ENCODE results near the gene C16orf46. TPM values are rescaled to one million over a fixed set of nuclear protein-coding genes. Genes with fewer than 3 reads are reported as not detected.
"Not testable (repeated sequence)": the region's sequence is repeated elsewhere in the genome, so short reads cannot be mapped to it uniquely, and the experiment has no call there.

C16orf46 gene, protein sequence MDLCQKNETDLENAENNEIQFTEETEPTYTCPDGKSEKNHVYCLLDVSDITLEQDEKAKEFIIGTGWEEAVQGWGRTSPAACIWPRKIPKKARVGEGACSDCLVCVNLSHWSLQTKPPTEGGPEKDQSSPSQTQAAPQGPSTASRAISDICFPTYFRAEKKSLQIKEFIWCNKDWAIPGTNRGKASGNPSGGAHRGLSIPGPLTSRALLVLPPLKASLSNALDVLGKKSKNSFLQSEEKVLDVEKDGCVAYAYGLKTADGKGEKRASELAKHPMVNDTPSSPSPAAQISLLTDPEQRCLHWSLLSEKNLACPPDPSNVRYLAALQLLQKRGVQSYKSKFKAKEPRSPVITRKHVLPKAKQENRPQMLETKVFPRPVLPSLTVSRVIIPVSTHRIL
- 0.58 TPM in 1 of 2 replicates, not detected in the other for total RNA-seq

DNA sequence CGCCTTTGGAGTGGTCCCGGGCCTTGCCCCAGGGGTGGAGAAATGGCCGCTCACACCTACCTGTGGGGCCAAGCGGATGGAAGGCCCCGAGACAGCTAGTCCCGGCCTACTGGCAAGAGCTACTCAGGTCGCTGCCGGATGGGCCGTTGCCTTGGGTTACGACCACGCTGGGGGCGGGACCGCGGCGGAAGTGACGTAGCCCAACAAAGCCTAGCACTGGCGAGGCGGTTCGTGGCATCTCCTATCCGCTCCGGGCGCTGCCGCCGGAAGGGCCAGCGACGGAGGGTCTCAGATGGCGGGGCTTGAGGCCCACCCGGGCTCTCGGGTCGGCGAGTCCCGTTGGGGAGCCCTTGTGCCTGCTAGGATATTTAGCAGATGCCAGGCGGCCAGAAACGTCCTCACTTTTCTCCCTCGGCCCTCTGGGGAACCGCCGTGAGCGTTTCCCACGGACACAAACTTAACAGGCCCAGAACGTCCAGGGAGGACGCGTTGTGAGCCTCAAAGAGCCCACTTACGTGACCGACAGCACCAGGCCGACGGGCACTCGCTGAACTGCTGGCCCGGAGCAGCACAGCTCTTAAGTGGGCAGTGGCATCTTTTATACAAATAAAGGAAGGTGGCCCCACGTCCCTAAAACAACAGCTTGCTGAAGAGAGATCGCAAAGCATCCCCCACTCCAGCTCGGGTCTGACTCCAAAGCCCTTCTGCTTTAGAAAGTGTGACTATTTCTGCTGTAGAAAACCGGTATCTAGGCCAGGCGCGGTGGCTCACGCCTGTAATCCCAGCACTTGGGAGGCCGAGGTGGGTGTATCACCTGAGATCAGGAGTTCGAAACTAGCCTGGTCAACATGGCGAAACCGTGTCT lies at the start of gene C16orf46:
Gene C16orf46, minus strand, starts transcription at position 163 of the 865 bp plus-strand sequence. CDS start 13,283 bp downstream, outside the sequence.
- peak; percentile 47 for DNase-seq (ENCODE audit: extremely low read depth, low read depth, low spot score)

DNA sequence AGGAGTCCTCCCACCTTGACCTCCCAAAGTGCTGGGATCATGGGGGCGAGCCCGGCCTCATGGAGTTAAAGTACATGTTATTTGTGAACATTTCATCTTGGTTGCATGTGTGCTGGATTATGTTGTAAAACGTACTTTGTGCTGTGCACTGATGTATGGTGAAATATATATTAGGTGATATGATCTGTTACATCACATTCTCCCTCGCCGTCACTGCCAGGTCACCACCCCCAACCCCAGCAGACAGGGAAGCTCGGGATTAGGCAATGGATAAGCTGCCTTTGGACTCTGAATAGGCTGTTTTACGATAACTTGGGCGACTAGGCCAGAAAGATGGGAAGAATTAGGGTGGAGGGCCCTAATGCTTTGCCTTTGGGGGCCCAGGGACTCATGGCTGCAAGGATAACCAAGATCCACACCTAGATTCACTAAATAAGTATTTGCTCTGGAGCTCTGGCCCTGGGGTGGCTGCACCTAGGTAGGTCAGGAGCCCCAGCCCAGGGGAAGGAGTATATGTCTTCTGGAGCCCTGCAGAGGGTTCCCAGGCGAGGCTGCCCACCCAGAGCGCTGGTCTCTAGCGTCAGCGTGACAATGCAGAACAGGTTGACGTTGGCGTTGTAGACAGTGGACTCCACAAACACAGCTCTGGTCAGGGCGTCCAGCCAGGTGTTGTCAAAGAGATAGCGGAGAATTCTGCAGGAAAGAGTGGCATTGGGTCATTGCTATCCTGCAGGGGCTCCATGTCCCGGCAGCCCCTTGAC lies 46.2 kb upstream of the C16orf46 start:
- DNase-seq (ENCODE audit: extremely low read depth, low read depth, low spot score) = no peak

- DNase-seq (ENCODE audit: extremely low read depth, low read depth, low spot score) = no peak
These were observed 44.5 kb upstream of the C16orf46 start for GRCh38 chr16:81121474-81121990.

DNA sequence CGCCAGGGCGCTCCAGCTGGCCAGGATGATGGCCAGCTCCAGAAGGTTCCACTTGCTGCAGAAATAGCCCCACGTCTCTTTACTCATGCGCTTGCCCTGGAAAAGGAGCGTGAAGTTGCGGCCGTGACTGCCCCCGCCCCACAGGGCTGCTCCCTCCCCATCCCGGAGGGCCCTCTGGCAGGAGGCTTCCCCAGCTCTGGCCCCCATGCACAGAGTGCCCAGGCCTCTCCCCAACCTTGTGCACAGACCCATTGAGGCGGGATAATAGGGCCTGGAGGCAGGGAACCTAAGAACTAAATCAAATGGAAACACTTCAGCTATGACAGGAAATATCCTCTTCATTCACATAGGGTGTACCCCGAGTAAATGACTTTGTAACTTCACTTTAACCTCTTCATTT lies 40.4 kb upstream of the C16orf46 start:
- no peak for DNase-seq (ENCODE audit: extremely low read depth, low read depth, low spot score)

GRCh38 chr16:81116285-81116684 lies 39.2 kb upstream of the C16orf46 start:
- no peak for DNase-seq (ENCODE audit: extremely low read depth, low read depth, low spot score)

- no peak for DNase-seq (ENCODE audit: extremely low read depth, low read depth, low spot score)
These were observed 35.4 kb upstream of the C16orf46 start for GRCh38 chr16:81112453-81112852.

DNA sequence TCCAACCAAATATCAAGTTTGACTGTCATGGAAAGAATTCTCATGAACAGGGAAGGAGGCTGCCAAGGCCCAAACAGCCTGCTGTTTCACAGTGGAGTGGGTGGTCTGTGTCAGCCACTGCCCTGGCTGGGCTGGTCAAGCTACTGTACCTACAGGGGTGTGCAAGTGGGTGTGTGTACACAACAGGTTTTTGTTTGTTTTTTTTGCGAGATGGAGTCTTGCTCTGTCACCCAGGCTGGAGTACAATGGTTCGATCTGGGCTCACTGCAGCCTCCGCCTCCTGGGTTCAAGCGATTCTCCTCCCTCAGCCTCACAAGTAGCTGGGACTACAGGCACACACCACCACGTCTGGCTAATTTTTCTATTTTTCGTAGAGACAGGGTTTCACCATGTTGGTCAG lies 32.2 kb upstream of the C16orf46 start:
- DNase-seq (ENCODE audit: extremely low read depth, low read depth, low spot score) = not testable (repeated sequence)

GRCh38 chr16:81107511-81107910 lies 30.5 kb upstream of the C16orf46 start:
- DNase-seq (ENCODE audit: extremely low read depth, low read depth, low spot score) = no peak

GRCh38 chr16:81106826-81107503 lies 29.9 kb upstream of the C16orf46 start:
- DNase-seq (ENCODE audit: extremely low read depth, low read depth, low spot score) = no peak

DNA sequence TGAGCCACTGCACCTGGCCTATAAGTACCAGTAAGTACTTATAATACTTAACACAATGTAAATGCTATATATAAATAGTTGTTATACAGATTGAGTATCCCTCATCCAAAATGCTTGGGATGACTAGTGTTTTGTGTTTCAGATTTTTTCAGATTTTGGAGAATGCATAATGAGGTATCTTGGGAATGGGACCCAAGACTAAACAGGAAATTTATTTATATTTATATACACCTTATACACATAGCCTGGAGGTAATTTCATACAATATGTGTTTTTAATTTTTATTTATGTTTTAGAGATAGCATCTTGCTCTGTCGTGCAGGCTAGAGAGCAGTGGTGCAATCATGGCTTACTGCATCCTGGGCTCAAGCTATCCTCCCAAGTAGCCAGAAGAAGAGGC lies 28.9 kb upstream of the C16orf46 start:
- DNase-seq (ENCODE audit: extremely low read depth, low read depth, low spot score) = no peak

GRCh38 chr16:81101702-81102101 lies 24.7 kb upstream of the C16orf46 start:
- no peak for DNase-seq (ENCODE audit: extremely low read depth, low read depth, low spot score)

GRCh38 chr16:81099958-81100357 lies 22.9 kb upstream of the C16orf46 start:
- DNase-seq (ENCODE audit: extremely low read depth, low read depth, low spot score) = no peak

- no peak for DNase-seq (ENCODE audit: extremely low read depth, low read depth, low spot score)
These were observed 20.2 kb upstream of the C16orf46 start for GRCh38 chr16:81097230-81097629.

- DNase-seq (ENCODE audit: extremely low read depth, low read depth, low spot score) = no peak
These were observed 19.7 kb upstream of the C16orf46 start for GRCh38 chr16:81096715-81097208.

DNA sequence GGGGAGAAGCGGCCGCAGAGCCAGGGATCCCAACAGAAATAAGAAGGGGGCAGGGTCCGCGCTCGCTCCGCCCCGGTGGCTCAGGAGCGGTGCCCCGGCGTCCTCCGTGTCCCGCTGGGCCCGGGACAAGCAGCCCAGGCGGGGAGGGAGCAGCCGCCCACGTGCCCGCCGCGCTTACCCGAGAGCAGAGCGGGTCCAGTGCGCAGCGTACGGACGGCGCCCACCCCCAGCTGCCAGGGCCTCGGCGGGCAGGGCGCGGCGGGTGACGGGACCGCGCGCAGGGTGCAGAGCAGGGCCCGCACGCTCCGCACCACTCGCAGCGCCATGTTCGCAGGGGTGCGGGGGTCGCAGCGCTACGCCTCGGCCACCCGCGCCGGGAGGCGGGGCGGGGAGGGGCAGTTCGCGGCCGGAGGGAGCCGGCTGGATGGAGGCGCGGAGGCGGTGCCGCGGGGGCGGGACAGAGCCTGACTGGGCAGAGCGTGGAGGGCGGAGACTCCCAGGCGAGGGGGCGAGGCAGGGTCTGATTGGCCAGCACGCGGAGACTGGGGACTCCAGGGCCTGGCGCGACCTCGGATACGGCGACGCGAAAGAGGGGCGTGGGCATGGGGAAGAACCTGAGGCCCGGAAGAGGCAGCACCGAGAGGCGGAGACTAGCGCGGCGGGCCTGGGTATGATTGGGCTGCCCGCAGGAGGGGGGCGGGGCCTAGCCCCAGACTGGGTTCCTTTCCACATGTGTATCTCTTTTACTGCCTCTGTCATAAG lies 19.1 kb upstream of the C16orf46 start, which contains the start of gene GCSH:
Gene GCSH, minus strand, starts transcription at position 443 of the 762 bp plus-strand sequence. Its CDS starts 117 bp downstream, at position 326.
- DNase-seq (ENCODE audit: extremely low read depth, low read depth, low spot score) = peak; percentile 75

- no peak for DNase-seq (ENCODE audit: extremely low read depth, low read depth, low spot score)
These were observed 18.6 kb upstream of the C16orf46 start for GRCh38 chr16:81095653-81095952.

DNA sequence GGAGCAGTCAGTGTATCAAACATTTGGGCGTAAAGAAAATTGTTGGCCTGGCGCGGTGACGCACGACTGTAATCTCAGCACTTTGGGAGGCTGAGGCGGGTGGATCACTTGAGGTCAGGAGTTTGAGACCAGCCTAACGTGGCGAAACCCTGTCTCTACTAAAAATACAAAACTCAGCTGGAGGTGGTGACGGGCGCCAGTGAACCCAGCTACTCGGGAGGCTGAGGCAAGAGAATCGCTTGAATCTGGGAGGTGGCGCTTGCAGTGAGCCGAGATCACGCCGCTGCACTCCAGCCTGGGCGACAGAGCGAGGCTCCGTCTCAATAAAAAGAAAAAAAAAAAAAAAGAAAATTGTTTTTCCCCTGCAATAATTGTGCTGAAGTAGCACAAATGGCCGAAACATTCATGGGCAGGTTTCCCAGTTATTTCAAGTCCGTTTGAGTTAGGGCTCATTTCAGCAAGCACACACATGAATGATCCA lies 17.8 kb upstream of the C16orf46 start:
- DNase-seq (ENCODE audit: extremely low read depth, low read depth, low spot score) = no peak

GRCh38 chr16:81088836-81089235 lies 11.8 kb upstream of the C16orf46 start:
- DNase-seq (ENCODE audit: extremely low read depth, low read depth, low spot score) = no peak

DNA sequence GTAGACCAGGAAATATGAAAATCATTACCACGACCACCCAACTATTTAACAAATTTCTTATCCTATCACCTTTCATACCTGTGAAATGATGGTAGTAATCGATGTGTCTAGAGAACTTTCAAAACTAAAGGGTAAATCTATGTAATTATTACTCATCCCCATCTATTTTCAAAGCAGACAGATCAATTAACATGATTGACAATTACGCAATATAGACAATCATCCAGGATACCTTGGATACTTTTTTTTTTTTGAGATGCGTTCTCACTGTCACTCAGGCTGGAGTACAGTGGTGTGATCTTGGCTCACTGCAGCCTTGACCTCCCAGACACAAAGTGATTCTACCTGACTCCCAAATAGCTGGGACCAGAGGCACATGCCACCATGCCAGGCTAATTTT lies 4.0 kb upstream of the C16orf46 start:
- no peak for DNase-seq (ENCODE audit: extremely low read depth, low read depth, low spot score)
